ENCODE measurements around the gene ZSCAN29.

DNA sequence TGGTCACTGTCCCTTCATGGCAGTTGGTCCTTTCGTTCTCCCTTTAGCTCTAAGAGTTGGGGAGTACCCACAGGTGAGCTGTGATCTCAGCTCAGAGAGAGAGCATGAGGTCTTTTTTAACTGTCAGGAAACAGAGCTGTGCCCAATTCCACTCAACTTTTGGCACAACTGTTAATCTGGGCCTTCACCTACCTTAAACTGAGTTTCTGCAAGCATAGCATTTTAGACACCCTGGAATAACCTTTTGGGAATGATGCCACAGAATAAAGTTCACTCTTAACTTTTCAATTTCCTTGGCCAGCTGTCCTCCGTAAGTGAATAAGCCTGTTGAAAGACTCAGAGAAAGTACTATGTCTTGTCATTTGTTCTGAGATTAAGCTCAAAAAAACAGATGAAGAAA is 36.0 kb upstream of the ZSCAN29 start:
- no peak for TF ChIP-seq POLR2A (IDR thresholded peaks at IDR 0.05)
- TF ChIP-seq, protein P1, sequence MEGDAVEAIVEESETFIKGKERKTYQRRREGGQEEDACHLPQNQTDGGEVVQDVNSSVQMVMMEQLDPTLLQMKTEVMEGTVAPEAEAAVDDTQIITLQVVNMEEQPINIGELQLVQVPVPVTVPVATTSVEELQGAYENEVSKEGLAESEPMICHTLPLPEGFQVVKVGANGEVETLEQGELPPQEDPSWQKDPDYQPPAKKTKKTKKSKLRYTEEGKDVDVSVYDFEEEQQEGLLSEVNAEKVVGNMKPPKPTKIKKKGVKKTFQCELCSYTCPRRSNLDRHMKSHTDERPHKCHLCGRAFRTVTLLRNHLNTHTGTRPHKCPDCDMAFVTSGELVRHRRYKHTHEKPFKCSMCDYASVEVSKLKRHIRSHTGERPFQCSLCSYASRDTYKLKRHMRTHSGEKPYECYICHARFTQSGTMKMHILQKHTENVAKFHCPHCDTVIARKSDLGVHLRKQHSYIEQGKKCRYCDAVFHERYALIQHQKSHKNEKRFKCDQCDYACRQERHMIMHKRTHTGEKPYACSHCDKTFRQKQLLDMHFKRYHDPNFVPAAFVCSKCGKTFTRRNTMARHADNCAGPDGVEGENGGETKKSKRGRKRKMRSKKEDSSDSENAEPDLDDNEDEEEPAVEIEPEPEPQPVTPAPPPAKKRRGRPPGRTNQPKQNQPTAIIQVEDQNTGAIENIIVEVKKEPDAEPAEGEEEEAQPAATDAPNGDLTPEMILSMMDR (IDR thresholded peaks at IDR 0.05) = no peak
